ENCODE measurements around the gene NPPC.
A peak's percentile ranks its signal among the peaks of the same experiment; 100 is the strongest.
"Not testable (repeated sequence)": the region's sequence is repeated elsewhere in the genome, so short reads cannot be mapped to it uniquely, and the experiment has no call there.

The NPPC gene, protein sequence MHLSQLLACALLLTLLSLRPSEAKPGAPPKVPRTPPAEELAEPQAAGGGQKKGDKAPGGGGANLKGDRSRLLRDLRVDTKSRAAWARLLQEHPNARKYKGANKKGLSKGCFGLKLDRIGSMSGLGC

DNA sequence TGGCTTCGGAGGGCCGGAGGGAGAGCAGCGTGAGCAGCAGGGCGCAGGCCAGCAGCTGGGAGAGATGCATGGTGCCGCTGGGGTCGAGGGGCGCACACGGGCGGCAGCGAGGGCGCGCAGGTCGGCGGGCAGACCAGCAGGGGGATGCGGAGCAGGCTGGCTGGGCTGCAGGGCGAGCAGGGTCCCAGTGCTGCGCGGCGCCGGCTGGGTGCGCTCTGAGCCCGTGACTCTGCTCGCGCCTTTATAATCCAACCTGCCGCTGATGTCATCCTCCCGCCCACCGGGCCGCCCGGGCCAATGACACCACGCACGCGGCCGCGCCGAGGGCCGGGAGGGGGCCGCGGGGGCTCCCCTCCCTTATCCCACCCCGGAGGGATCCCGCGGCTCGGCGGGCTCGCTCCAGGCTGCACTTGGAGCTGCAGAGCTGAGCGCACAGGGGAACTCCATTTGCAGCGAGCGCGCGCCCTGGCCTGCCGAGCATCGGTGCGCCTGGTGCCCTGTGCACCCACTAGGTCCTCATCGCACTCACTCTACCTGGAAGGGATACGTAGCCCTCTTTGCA is at the start of gene NPPC:
Gene NPPC (minus strand): TSS at position 217 of the 562 bp plus-strand sequence. CDS start 147 bp downstream, at position 70.
- peak; percentile 65 for DNase-seq (ENCODE audit: low read depth, low spot score)

DNA sequence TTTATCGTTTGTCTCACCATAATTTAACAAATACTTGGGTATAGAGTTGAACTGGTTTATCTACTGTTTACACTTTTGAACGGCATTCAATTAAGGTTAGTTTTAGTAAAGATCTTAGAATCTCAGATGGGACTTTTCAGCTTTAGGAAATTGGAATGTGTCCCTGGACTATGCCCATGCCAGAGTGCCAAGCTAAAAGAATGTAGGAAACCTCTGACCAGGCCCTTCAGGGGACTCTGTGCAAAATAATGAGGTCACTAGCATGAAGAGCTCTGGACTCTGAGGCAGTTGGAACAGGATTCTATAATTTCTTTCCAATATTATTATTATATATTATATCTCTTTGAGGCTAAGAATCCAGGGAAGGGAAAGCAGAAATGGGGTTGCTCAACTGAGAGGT is 48.8 kb upstream of the NPPC start:
- DNase-seq (ENCODE audit: low read depth, low spot score) = no peak

DNA sequence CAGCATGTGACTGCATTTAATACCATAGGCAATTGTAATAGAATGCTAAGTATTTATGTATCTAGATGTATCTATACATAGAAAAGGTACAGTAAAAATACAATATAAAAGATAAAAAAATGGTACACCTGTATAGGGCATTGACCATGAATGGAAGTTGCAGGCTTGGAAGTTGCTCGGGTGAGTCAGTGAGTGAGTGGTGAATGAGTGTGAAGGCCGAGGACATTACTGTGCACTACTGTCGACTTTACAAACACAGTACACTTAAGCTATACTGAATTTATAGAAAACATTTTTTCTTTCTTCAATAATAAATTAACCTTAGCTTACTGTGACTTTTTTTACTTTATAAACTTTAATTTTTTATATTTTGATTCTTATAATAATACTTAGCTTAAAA is 44.3 kb upstream of the NPPC start:
- DNase-seq (ENCODE audit: low read depth, low spot score) = no peak

DNA sequence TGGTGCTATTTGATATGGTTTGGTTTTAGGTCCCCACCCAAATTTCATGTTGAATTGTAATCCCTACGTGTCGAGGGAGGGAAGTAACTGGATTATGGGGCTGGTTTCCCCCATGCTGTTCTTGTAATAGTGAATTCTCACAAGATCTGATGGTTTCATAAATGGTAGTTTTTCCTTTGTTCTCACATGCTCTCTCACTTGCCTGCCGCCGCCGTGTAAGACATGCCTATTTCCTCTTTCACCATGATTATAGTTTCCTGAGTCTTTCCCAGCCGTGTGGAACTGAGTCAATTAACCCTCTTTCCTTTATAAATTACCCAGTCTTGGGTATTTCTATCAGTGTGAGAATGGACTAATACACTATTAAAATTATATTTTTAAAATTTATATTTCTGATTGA is 42.6 kb upstream of the NPPC start:
- DNase-seq (ENCODE audit: low read depth, low spot score) = no peak

DNA sequence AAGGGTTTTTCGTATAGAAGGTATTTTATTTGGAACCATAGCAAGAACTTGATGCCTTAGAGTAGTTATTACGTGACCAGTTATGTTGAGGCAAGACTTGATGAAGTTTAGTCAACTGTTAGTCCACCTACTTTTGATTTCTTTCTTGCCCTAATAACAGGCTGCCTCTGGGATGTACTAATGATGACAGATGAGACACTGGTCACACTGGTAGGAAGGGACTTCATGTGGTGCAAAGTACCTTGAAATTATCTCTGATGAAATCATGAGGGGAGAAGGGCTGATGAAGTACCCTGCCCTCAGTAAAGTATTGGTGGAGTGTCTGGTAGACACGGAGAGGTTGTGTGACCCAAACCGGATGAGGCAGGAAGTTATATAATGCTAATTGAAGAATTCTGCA is 40.7 kb upstream of the NPPC start:
- DNase-seq (ENCODE audit: low read depth, low spot score) = no peak

DNA sequence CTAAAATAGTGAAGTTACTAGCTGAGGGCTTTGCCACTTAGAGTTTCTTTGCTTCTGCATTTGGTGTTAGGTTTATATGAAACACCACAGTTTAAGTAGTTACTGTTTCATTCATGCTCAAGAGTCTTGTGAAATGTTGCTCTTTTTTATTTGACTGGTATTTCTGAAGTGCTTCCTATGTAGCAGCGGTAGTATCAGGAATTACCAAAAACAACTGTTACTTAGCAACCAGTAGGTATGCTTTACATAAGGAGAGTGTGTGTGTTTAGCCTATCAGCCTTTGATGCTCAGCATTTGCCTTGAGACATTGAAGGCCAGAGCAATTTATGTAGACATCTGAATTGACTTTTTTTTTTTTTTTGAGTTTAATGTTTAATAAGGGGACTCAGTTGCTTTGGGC is 38.9 kb upstream of the NPPC start:
- DNase-seq (ENCODE audit: low read depth, low spot score) = no peak

DNA sequence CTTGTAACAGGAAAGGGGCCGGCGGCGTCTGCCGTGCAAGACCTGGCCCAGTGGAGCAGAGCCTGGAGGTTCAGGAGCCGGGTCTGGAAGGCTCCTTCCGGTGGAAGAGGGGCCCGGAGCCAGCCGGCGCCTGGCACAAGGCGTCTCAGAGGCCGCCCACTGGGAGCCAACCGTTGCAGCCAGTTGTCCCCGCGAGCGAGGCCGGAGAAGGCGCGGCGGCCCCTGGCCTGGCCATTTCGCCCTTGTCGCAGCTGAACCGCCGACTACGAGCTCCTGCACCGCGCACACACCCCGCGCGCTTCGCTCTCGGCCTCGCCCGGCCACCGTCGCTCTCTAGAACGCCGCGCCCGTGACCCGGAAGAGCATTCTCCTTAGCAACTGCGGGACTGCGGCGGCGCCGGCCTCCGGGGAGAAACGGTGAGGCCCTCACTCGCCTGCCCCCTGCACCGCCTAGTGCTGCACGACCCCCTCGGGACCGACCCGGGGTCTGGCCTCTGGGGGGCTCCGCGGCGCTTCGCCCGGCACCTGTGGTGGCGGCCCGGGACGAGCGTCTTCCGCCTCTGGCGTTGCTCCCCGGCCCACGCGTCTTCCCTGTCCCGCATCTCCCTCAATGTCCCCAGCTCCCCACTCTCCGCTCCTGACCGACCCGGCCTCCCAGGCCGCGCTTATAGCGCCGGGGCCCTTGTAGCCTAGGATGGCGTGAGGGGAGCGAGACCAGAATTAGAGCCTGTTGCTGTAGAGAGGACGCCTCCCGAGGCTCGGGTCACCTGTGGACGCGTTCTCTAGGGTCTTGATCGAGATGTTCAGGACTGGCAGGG is 35.4 kb upstream of the NPPC start, which contains the start of gene DIS3L2:
Gene DIS3L2 (plus strand): TSS at position 365 of the 818 bp plus-strand sequence. CDS start 53,215 bp downstream, outside the sequence.
- peak; percentile 53 for DNase-seq (ENCODE audit: low read depth, low spot score)

DNA sequence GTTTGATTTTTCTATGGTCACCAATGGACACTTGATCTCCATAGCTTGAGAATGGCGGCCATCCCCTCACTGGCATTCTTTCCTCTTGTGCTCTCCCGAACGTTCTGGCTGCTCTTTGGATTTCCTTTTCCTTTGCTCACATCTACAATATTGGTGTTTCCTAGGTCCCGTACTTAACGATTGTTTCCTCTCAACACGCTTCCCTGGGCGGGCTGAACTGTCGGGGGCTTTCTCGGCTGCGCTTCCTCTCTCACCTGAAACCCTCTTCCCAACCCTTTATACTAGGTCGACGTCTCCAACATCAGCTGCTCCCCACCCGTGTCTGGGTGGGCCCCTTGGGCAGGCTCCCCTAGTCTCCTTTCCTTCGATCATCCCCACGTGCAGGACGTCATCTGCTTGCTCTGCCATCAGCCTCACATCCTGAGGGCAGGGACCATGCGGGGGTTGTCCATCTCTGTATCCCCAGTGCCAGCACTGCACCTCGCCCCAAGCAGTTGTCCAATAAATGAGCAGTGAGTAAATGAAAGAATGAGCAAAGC is 34.7 kb upstream of the NPPC start:
- peak; percentile 11 for DNase-seq (ENCODE audit: low read depth, low spot score)

DNA sequence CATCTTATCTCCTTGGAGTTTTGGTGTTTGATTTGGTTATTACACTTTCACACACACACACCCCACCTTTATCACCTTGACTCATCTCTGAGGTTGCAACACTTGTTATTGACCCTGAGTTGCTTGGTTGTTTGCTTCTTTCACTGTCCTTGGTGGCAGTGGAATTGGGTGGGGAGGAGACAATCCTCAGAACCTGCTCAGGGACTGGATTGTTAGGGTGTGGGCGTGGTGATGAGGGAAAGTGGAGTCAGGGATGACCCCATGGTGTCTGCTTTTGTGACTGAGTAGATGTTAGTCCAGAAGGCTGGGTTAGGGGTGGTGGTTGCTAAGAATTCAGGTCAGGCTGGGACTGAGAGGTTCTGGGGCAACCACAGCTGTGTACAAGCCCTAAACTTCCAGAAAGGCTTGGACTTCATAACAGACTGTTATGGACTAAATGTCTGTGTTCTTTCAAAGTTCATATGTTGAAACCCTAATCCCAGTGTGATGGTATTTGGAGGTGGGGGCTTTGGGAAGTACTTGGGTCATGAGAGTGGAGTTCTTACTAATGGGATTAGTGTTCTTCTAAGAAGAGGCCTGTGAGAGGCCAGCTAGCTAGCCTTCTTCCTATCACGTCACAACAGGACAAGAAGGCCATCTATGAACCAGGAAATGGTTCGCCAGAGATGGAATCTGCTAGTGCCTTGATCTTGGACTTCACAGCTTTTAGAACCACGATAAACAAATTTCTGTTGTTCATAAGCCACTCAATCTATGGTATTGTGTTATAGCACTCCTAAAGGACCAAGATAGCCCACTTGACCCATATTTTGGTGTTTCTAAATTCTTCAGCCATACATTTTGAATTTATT is 31.9 kb upstream of the NPPC start:
- DNase-seq (ENCODE audit: low read depth, low spot score) = no peak

DNA sequence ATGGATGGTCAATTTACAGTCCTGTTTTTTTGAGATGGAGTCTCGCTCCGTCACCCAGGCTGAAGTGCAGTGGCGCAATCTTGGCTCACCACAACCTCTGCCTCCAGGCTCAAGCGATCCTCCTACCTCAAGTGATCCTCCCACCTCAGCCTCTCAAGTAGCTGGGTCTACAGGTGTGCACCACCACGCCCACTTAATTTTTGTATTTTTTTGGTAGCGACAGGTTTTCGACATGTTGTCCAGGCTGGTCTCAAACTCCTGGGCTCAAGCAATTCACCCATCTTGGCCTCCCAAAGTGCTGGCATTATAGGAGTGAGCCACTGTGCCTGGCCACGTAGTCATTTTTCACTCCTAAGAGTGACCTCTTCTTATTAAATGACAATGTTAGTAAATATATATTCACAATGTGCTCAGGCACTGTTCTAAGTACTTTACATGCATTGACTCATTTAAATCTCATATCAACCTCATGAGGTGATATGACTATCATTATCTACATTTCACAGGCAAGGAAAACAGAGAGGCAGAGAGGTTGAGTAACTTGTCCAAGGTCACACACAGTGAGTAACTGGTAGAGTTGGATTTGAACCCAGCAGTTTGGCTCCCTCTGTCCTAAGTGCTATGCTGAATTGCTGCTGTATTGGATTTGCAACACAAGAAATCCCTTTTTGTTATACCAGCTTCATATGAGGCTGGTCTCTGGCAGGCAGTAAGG is 29.7 kb upstream of the NPPC start:
- DNase-seq (ENCODE audit: low read depth, low spot score) = no peak

DNA sequence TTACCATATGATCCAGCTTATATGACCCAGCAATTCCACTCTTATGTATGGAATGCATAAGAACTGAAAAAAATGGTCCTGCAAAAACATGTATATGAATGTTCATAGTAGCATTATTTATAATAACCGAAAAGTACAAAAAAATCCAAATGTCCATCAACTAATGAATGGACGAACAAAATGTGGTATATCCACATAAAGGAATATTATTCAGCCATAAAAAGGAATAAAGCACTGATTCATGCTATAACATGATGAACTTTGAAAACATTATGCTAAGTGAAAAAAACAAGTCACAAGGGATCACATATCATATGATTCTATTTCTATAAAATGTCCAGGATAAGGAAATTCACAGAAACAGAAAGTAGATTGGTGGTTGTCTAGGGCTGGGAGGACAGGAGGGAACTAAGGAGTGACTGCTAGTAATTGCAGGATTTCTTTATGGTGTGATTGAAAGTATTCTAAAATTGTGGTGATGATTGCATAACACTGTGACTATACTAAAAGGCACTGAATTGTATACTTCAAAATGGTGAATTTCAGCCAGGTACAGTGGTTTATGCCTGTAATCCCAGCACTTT is 25.3 kb upstream of the NPPC start:
- no peak for DNase-seq (ENCODE audit: low read depth, low spot score)

DNA sequence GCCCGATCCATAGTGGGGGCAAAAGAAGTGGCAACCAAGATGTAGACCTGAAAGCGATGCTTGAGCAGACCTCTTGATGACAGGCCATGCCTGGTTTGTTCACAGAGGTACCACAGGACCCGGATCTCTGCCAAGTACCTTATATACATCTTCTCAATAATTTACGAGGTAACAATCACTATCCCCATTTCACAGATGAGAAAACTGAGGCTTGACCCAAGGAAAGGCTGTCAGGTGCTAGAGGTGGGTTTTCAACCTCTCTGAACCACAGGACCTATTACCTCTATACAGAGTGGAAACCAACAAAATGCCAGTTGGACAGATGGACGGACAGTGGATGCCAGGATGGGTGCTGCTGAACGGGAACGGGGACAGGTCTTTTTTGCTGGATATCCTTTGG is 21.5 kb upstream of the NPPC start:
- DNase-seq (ENCODE audit: low read depth, low spot score) = no peak

DNA sequence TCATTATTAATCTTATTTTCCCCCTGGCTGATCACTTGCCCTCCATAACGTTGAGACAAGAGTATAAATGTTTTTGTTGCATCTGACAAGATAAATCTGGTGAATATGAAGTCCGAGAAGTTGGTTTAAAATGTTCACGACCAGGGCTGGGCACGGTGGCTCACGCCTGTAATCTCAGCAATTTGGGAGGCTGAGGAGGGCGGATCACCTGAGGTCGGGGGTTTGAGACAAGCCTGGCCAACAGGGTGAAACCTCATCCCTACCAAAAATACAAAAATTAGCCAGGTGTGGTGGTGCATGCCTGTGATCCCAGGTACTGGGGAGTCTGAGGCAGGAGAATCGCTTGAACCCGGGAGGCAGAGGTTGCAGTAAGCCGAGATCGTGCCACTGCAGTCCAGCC is 20.9 kb upstream of the NPPC start:
- not testable (repeated sequence) for DNase-seq (ENCODE audit: low read depth, low spot score)

DNA sequence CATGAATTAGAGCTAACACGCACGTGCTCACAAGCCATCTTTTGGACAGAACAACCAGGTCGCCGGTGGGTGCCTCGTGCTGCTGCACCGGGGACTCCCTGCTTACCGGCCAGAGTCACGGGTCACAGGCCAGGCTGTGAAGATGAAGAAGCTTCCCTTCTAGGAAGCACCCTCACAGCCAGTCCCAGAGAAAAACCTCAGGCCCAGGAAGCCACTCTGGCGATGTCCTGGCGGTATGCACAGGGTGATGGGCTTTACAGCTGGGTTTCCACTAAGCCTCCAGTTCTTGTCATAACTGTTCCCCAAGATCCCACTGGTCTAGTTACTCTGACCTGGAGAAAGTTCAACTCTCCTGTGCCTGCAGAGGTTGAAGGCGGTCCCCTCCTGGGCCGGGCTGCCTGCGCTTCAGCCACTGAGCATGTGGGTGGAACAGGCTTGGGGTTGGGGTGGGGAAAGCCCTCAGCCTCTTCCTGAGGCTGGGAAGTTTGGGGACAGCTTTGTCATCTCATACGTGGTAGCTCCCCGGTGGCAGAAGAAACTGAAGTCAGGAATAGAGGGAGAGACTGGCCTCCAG is 20.1 kb upstream of the NPPC start:
- DNase-seq (ENCODE audit: low read depth, low spot score) = no peak

DNA sequence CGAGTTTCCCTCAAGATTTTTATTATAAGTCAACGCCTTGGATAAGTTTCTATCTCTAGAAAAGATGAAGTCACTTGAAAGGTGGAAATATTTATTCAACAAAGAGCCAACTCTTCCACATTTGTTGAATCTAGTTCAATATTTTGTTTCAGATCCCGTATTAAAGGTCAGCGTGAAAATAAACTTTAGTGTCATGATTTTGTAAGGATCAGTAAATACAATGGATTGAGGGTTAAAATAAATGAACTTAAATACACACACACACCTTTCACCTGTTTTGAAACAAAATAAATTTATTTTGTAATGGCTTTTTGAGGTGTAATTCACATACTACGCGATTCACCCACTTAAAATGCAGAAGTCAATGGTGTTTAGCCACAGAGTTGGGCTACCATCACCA is 16.0 kb upstream of the NPPC start:
- DNase-seq (ENCODE audit: low read depth, low spot score) = no peak

DNA sequence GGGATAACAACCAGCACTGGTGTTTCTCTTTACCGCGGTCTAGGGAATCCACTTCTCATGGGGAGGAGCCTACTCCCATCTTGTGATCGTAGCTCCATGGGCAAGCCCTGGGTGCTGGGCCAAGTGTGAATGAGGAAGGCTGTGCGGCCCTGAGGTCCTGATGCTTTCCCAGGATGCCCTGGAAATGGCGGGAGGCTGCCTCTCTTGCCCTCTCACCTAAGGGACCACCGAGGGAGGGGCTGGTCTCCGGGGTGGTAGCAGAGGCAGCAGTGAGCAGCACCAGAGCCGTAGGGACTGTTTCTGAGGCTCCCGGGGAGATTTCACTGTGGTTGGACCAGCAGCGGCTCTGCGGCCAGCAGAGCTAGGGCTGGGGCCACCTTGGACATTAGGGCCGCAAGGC is 15.5 kb upstream of the NPPC start:
- no peak for DNase-seq (ENCODE audit: low read depth, low spot score)

DNA sequence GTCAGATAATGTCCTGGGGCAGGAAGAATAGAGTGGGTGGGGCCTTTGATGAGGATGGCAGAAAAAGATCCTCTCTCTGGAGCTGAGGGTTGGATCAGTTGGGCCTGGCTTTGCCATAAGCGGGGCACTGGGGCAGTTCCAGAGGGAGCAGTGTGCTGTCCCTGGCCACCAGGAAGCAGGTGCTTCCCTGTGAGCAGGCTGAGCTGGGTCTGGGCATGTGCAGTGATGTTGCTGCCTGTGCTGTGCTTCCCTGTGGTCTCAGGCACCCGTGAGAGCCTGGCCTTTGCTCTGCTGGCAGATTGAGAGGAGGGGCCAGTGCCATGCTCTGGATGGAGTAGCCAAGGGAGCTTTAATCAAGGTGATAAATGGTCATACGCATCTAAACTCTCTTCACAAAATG is 14.6 kb upstream of the NPPC start:
- no peak for DNase-seq (ENCODE audit: low read depth, low spot score)

DNA sequence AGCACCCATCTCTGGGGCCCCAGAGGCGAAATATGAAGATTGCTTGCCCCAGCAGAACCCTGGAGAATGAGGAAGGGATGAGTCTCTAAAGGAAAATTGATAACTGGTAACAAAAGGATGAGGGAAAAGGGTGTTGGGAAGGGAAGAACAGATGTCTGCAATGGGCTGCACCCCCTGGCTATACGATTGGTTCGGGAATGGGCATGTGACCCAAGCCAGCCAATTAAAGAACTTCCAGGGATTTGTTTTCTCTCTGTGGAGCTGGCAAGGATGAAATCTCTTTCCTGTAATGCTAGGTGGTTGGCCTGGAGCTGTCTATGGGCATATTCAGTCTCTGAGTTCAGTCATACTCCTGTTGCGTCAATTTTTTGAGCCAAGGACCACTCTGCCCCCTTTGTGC is 12.8 kb upstream of the NPPC start:
- no peak for DNase-seq (ENCODE audit: low read depth, low spot score)

DNA sequence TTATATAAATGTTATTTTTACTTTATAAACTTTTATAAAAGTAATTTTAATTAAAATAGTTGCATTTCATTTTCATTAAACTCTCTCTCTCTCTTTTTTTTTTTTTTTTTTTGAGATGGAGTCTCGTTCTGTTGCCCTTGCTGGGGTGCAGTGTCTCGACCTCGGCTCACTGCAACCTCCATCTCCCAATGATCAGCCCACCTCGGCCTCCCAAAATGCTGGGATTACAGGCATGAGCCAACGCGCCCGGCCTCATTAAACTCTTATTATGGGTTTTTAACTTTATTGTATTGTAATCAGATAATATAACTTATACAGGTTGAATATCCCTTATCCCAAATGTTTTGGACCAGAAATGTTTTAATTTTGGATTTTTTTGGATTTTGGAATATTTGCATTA is 10.9 kb upstream of the NPPC start:
- DNase-seq (ENCODE audit: low read depth, low spot score) = no peak

DNA sequence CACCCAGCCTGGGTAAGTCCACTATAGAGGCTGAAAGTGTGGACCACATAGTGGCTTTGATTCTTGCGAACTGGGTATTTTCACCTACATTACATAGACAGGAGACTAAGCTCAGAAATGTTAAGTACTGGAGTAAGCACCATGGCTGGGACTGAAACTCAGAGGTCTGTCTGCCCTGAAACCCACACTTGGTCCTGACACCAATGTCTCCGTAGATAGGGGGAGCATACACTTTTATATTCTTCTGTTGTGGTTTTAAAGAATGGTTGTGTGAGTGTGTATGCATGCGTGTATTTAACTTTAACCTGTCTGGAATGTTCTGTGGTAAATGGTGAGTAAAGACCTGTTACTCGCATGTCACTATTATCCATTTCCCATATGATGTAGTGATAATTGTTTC is 10.3 kb upstream of the NPPC start:
- DNase-seq (ENCODE audit: low read depth, low spot score) = no peak

DNA sequence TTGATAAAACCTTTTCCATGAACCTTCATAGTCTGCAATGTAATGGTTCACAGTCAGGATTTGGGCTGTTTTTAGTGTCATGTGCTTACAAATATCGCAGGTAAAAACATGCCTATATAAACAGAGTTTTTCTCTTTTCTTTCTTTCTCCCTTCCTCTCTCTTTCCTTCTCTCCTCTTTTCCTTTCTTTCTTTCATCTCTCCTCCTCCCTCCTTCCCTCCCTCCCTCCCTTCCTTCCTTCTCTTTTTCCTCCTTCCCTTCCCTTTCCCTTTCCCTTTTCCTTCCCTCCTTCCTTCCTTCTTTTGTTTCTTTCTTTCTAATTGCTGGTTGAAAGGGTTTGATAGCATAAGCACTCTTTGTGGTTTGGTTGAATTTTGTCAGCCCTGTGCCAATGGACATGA is 9.6 kb upstream of the NPPC start:
- no peak for DNase-seq (ENCODE audit: low read depth, low spot score)
